ENCODE measurements around the gene GNA14.
"Not testable (repeated sequence)": the region's sequence is repeated elsewhere in the genome, so short reads cannot be mapped to it uniquely, and the experiment has no call there.

The GNA14 gene

DNA sequence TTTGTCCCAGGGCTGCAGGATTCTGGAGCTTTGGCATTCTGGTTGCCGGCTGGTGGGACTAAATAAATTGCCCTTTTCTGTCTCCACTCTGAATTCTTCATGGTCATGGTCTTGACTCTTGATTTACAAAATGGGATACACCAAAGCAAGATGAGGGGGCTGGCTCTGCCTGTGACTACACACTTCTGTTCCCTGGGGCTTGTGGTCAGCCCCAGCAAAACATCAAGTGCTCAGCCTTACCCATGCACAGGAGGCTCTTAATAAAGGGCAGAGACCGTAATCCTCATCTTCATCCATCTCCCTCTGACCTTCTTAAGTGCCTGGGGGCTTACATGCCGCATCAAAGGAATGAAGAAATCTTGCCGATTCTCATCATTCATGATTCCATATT is 198.0 kb downstream of the GNA14 start:
- no peak for DNase-seq (ENCODE audit: low read depth, low spot score)

DNA sequence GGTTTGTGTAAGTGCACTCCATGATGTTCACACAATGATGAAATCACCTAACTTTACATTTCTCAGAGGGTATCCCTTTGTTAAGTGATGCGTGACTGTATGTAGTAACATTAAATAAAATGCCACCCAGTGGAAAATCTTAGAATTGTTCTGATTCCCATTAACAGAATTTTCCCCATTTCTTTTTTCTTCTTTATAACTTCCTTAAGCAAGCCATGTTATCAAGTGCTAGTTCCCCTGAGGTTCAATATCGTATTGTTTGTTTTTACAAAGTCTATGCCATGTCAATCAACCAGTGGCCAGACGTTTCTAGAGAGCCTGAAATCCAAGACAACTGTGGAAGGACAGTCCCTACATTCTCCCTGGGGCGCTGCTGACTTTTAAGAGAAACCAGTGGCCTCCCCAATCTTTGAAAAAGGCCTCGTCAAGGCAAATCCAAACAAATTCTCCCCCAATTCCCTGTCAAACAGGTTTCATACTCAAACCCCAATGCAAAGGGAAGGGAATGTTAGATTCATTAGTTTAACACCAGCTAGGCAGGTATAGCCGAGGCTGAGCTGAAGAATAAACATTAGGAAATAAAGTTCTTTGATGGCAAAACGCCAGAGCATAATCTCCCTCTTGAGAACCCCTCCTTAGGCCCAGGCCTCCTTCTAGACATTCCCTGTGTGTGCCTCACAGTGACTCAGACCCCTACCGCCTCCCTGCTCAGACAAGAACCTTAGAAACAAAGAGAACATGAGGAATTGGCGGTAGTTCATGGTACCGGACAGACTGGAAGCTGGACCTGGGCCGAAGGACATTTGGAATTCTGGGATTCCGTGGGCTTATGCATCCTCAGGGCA is 198.7 kb downstream of the GNA14 start:
- DNase-seq (ENCODE audit: low read depth, low spot score), result peak; percentile 48

DNA sequence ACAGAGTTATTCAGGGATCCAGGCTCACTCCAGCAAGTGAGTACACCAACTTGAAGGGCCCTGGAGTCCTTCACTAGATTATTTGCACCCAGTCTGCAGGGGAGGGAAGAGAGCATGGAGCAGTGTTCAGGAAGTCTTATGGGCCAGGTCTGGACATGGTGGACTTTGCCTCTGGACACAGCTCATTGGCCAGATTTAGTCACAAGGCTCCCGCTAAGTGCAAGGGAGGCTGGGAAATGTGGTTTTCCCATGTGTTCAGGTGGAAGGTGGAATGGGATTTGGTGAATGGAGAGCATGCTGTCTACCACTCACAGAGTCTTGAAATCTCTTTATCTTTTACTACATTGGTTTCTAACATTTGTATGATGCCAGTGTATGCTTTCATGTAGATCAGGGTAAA is 200.5 kb downstream of the GNA14 start:
- no peak for DNase-seq (ENCODE audit: low read depth, low spot score)

DNA sequence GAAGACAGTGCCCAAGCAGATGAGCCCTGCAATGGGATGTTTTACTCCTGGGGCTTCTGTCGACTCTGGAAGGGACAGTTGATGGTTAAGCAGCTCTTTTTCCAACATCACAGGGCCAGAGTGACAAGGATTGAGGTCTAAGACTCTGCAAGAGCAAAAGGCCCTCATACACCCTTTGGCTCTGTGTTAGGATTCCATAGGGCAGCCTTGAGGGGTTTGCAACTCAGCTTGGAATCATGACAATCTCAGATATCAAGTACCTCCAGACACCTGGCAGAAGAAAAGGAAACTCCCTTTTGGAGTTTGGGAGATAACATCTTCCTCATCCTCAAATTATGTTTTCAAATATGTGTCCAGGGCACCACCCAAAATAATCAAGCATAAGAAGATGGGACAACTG is 205.7 kb downstream of the GNA14 start:
- no peak for DNase-seq (ENCODE audit: low read depth, low spot score)

DNA sequence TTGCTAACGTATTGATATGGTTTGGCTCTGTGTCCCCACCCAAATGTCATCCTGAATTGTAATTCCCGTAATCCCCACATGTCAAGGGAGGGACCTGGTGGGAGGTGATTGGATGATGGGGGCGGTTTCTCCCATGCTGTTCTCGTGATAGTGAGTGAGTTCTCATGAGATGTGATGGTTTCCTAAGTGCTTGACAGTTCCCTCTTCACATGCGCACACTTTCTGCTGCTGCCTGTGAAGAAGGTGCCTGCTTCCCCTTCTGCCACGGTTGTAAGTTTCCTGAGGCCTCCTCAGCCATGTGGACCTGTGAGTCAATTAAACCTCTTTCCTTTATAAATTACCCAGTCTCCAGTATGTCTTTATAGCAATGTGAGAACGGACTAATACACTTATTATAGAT is 207.0 kb downstream of the GNA14 start:
- DNase-seq (ENCODE audit: low read depth, low spot score), result not testable (repeated sequence)

DNA sequence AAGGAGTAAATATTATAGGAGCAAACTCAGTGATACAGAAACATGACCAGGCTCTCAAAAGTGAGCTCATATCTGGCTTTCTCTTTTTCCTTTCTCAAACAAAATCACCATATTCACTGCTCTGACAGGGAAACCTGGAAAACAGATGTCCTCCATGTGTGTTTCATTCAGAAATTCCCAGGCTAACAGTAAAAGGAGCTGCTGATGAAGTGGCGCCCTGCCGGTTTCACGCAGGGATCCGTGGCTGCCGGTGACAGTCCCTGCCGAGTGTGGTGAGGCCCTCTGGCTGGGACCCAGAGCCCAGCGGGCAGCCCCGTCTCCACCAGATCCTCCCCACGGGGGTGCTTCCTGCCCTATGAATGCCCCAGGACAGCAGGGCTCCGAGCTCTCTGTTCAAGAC is 208.1 kb downstream of the GNA14 start:
- peak; percentile 97 for DNase-seq (ENCODE audit: low read depth, low spot score)

DNA sequence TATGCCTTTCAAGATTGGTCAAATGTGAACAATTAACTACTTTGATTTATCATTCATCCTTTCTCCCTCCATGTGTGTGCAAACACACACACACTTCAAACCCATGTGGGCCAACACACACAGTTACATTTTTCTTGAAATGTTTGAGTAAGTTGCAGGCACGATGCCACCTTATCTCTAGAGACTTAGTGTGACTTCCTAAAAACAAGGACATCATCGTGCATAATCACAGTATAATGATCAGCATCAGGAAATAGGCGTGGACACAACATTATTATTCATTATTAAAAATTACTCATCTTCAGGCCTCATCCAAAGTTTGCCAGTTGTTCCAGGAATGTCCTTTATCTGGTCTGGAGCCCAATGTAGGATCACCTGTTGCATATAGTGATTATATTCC is 209.5 kb downstream of the GNA14 start:
- no peak for DNase-seq (ENCODE audit: low read depth, low spot score)

DNA sequence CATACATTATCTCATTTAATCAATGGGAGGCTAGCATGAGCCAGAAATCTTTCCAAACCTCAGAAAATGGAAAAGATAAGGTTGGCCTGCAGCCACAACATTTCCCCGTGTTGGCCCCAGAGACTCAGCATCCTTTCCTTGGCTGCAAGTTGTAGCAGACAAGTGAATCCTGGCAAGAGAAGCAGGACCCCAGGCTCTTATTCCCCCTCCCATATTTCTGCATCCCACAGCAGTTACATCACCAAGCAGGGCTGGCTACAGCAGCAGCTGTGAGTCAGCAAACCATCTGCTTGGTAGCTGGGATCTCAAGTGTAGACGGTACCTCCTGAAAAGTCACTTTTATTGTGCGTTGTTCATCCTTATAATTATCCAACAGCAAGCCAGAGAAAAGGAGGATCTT is 212.4 kb downstream of the GNA14 start:
- DNase-seq (ENCODE audit: low read depth, low spot score), result no peak

DNA sequence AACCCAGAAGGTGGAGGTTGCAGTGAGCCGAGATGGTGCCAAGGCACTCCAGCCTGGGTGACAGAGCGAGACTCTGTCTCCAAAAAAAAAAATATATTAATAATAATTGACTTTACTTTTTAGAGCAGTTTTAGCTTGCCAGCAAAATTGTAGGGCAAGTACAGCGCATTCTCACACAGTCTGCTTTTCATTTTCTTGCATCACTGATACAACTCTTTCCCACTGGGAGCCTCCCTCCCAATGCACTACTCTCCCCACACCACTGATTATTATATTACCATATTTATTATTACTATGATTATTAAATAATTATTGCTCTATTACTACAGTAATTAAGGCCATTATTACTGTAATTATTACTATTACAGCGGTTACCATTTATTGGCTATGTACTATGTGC is 212.8 kb downstream of the GNA14 start:
- no peak for DNase-seq (ENCODE audit: low read depth, low spot score)

DNA sequence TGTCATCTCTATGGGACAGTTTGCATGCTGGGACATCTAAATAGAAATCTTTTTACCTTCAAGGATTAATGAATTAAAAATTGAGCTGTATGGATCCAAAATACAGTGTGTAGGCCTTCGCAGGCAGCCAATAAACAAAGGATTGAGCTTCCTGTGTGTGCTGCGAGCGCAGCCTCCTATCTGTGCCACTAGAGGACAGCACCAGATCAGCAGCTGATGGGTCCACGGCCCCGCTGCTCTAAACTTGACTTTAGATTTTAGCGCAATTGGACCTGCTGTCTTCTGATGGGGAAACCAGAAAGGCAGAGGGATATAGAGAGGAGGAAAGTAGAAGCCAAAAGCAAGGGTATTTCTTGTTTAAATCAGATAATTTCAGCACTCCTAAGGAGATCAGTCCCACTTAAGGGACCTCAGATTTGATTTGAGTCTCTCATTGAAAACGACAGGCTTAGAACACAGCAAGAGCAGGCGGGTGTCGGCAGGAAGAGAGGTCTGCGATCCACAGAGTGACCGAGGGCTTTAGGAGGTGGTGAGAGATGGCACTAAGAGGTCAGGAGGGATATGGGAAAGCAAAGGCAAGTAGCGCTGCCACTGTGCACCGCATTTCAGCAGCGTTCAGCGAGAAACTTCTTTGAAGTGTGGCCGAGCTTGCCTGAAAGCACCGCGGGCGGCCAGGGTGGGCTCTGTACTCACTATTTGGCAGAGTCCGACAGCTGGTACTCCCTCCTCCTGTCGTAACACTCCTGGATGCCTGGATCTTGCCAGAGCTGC is 214.3 kb downstream of the GNA14 start:
- DNase-seq (ENCODE audit: low read depth, low spot score), result no peak

DNA sequence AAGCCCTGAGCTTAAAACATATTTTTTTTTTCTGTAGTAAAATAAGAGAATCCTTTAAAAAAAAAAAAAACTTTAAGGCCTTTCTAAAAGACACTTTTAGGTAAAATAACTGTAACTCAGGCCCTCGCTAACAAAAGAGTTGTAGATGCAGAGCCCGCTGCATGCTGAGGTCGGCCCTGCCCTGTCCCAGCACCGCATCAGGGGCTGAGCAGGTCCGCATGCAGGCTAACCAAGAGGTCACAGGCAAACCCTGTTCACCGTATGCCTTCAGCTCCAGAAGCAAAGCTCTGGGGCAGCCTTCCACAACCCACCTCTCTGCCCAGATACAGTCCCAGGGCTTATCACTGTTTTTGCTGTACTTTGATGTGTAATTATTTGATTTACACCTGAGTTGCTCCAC is 216.1 kb downstream of the GNA14 start:
- DNase-seq (ENCODE audit: low read depth, low spot score), result no peak

DNA sequence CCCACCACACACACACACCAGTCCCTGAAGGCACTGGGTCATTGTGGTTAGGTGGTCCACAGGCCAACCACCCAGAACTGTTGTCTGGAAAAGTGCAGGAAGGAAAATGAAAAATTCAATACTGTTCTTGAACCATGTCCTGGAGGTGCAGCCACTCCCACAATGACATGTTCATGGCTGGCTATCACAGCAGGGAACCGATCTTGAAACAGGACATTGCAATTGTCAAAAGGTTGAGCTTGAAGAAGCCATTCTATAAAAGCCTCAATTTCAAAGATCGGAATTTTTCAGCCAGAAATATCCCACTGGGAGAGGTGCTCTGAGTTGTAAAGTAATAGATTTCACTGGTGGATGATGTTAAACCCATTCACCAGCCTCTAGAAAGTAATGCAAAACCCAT is 218.2 kb downstream of the GNA14 start:
- no peak for DNase-seq (ENCODE audit: low read depth, low spot score)

DNA sequence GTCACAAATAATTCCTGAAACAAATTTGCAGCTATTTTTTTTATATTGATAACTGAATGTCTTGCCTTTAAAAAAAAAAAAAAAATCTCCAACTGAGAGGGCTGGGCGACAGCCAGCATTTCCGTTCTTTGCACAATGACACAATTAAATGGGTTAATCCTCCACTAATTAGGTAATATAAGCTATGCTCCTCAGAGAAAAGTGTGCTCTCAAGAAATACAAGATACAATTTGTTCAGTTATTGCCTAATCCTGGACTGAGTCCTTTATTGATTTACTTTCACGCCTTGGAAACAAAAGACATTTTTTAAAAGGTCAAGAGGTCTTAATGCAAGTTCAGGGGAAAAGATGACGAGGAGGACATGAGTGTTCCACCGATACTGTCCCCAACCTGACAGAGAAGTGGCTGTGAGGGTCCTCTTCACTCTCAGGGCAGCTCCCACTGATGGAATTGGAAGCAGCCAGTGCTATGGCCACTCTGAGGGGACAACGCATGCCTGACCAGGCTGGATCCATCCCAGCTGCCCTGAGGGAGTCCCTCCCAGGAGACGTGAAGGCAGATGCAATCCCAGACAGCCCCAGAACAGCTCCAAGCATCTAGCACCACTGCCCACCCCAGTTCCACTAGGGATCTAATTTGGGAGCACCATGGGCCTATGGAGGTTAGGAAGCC is 220.7 kb downstream of the GNA14 start:
- DNase-seq (ENCODE audit: low read depth, low spot score), result no peak

DNA sequence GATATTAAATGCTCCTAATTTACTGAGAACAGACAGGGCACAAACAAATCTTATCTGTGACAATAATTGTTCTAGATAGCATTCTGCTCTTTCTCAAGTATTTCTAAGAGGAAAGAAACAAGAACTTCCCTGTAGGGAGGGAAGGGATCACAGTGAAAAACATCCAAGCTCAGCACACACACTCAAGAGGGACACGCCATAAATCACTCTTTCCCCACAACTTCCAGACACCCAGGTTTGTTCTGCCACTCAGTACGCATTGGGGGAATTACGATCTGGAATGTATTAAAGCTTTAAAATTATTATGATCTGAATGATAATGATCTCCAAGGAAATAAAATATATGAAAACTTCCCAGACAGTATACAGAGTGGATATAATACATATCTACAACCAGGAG is 221.4 kb downstream of the GNA14 start:
- no peak for DNase-seq (ENCODE audit: low read depth, low spot score)

DNA sequence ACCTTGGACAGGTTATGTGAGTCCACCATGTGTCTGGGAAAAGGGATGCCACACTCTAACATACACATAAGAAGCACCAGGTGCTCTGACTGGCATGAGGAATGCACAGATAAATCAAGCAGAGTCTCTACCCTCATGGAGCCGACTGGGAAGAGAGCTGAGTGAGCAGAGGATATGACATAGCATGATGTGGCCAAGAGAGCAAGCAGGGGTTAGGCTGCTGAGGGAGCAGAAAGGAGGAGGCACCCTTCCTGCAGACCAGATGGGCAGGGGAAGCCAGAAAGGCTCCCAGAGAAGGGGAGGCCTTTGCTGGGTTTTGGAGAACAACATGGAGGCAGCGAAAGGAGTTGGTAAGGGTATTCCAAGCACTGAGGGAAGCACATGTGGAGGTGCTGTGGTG is 223.1 kb downstream of the GNA14 start:
- no peak for DNase-seq (ENCODE audit: low read depth, low spot score)

DNA sequence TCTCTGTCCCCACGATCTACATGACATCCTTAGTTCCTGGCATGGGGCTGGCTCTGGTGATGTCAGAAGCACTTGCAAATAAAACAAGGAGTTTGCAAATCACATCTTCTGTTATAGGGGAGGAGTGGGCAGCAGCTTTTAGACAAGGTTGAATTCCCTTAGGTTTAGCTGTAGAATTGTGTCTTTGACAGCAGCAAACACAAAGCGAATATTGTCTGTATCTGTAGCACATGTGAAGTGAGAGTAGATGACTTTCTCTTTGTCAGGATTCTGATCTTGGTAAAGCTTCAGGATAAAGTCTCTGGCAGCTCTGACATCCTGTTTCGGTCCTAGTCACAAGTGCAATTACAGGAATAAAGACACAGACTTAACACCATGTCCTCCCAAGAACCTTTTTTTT is 224.3 kb downstream of the GNA14 start:
- DNase-seq (ENCODE audit: low read depth, low spot score), result no peak

DNA sequence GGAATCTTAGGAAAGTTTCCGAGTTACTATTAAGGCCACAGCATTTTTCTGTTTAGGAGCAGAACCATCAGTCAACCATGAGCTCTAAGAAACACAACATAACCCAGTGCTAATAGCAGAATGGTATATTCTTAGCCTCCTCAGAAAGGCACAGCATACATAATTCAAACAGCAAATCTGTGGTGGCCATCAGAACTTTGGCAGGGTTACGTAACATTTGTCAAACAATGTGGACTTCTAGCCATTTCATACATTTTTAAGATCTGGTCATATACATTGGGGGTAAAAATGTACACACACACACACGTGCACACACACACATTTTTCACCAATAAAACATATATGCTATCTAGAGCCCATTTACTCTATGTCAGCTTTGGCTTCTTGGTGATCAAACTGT is 225.2 kb downstream of the GNA14 start:
- DNase-seq (ENCODE audit: low read depth, low spot score), result no peak

DNA sequence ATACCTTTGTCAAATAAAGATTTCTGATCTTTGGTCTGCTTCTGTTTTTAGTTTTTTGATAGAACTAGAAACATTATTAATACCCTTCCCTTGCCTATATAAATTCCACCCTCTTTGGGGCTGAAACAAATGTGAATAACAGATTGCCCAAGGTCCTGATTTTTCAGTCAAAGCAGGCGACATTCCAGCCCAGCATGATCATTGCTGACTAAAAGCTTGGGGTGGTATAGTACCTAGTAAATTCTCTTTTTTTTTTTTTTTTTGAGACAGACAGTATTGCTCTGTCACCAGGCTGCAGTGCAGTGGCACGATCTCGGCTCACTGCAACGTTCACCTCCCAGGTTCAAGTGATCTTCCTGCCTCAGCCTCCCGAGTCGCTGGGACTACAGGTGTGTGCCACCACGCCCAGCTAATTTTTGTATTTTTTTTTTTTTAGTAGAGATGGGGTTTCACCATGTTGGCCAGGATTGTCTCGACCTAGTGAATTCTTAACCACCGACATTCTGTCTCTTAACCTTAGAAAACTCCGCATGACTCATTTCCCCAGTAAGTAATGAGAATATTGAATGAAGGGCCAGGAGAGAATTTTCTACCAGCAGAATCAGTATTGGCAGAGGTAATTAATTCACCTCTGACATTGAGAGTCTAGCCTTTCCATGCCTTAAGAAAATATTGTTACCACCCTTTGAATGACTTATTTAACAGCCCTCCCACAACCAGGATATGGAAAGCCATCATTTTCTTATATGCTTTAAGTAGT is 226.4 kb downstream of the GNA14 start:
- no peak for DNase-seq (ENCODE audit: low read depth, low spot score)

DNA sequence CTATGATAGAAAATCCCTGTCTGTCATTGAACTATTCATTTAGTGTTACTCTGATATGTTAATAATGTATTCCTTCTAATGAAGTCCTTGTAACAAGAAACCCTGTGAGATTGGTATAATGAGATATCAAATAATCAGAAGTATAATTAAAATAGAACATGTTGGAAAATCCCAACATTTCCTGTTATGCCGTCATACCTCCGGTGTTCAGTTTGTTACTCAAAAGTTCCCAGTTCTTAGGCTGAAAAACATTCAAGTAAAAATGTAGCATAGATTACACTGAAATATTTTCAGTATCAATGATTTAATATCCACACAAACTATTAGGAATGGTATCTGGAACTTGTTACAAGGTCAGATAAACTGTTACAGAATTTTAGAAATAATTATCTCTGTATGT is 227.5 kb downstream of the GNA14 start:
- DNase-seq (ENCODE audit: low read depth, low spot score), result no peak

DNA sequence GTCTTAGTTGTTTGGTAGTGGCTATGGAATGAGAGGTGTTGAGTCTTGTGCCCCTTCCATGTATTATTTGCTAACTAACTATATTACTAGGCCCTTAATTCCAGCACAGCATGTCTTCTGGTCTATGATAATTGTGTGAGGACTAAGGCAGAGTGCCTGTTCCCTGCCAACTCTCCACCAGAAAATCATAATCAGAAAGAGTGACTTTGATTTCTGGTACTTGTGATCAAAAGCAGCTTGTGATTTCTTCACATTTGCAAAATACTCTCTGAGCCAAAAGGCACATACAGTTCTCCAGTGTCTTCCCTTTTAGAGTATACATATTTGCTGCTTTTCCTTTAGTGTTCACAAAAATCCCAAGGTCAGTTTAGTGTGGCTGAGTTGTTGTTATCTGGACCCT is 229.9 kb downstream of the GNA14 start:
- DNase-seq (ENCODE audit: low read depth, low spot score), result no peak

DNA sequence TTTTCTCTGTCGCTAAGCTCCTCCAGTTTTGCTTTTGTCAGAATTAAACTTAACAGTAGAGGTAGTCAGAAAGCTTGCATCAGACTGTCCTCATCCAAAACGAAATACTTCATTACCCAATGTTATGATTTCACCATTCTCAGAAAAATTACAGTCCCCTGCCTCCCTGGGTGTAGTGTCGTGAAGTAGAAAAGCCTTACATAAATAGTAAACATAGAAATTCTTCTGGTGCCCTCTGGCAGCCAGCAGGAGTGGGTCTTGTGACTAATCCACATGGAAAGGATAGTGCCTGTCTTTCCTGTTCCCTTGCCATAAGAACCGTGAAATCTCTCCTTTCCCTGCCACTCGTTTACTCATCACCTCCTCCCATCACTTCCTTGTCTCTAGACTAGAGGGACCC is 230.6 kb downstream of the GNA14 start:
- DNase-seq (ENCODE audit: low read depth, low spot score), result peak; percentile 49

DNA sequence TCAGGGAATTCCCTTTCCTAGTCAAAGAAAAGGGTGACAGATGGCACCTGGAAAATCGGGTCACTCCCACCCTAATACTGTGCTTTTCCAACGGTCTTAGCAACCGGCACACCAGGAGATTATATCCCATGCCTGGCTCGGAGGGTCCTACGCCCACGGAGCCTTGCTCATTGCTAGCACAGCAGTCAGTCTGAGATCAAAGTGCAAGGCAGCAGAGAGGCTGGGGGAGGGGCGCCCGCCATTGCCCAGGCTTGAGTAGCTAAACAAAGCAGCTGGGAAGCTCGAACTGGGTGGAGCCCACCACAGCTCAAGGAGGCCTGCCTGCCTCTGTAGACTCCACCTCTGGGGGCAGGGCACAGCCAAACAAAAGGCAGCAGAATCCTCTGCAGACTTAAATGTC is 239.6 kb downstream of the GNA14 start:
- not testable (repeated sequence) for DNase-seq (ENCODE audit: low read depth, low spot score)
